ENCODE results near the gene DGKI. TPM values are rescaled to one million over a fixed set of nuclear protein-coding genes. Genes with fewer than 3 reads are reported as not detected.

The DGKI gene
- total and polyA plus RNA-seq, 3 donors from 2014 or later, result 3.2 to 6.6 (median 4.3) TPM

GRCh38 chr7:137694405-137694804, 152.4 kb downstream of the DGKI start:
- TF ChIP-seq POLR2A (IDR thresholded peaks at IDR 0.05) (no peak), CTCF (IDR thresholded peaks at IDR 0.05) (no peak)
- intact Hi-C loops (cut with DNase I; ENCODE audit: low total_unique reads), result no loop called here

GRCh38 chr7:137692399-137692798, 154.4 kb downstream of the DGKI start:
- H3K4me3 ChIP-seq, result no peak overlapping the region
- no peaks in the 10 kb centered on the region for H3K9me3 ChIP-seq
- H3K36me3 ChIP-seq (ENCODE audit: low read depth, missing control alignments), result no peaks in the 10 kb centered on the region
- intact Hi-C loops (cut with DNase I; ENCODE audit: low total_unique reads), result no loop called here
- TF ChIP-seq CTCF (IDR thresholded peaks at IDR 0.05) (no peak), POLR2A (IDR thresholded peaks at IDR 0.05) (no peak)
- no peak for DNase-seq
- H3K27ac ChIP-seq, result no peak overlapping the region
- WGBS, 2 donors, result 65 to 67% methylated on average over 4 of the region's 4 CpGs
- H3K27me3 ChIP-seq, result no peaks in the 10 kb centered on the region
- H3K4me1 ChIP-seq, result no peaks in the 10 kb centered on the region

More at GRCh38 chr7:137694405-137694804, 152.4 kb downstream of the DGKI start:
- no peaks in the 10 kb centered on the region for H3K9me3 ChIP-seq
- H3K27ac ChIP-seq, result no peak overlapping the region
- no peak for DNase-seq
- H3K4me3 ChIP-seq, result no peak overlapping the region
- H3K36me3 ChIP-seq (ENCODE audit: low read depth, missing control alignments), result no peaks in the 10 kb centered on the region
- no peaks in the 10 kb centered on the region for H3K4me1 ChIP-seq
- no peaks in the 10 kb centered on the region for H3K27me3 ChIP-seq
- 59 to 65% methylated on average over 2 of the region's 2 CpGs for WGBS, 2 donors

- H3K36me3 ChIP-seq (ENCODE audit: low read depth, missing control alignments), result no peaks in the 10 kb centered on the region
- H3K27ac ChIP-seq, result no peak overlapping the region
- no peaks in the 10 kb centered on the region for H3K4me1 ChIP-seq
- no peak overlapping the region for H3K4me3 ChIP-seq
- H3K9me3 ChIP-seq, result no peaks in the 10 kb centered on the region
- intact Hi-C loops (cut with DNase I; ENCODE audit: low total_unique reads), result no loop called here
- TF ChIP-seq POLR2A (IDR thresholded peaks at IDR 0.05), result no peak
- TF ChIP-seq CTCF (IDR thresholded peaks at IDR 0.05), result no peak
- DNase-seq, result no peak
- no peaks in the 10 kb centered on the region for H3K27me3 ChIP-seq
- 93 to 94% methylated on average over 3 of the region's 3 CpGs for WGBS, 2 donors
Measured at GRCh38 chr7:137691566-137691965, 155.2 kb downstream of the DGKI start.

- TF ChIP-seq POLR2A (IDR thresholded peaks at IDR 0.05) (no peak), CTCF (IDR thresholded peaks at IDR 0.05) (no peak)
- Histone ChIP-seq H3K9me3 (no peaks in the 10 kb centered on the region), H3K4me3 (no peak overlapping the region), H3K36me3 (ENCODE audit: low read depth, missing control alignments) (no peaks in the 10 kb centered on the region), H3K27ac (no peak overlapping the region), H3K4me1 (no peaks in the 10 kb centered on the region), H3K27me3 (no peaks in the 10 kb centered on the region)
- 83 to 89% methylated on average over 4 of the region's 4 CpGs for WGBS, 2 donors
- intact Hi-C loops (cut with DNase I; ENCODE audit: low total_unique reads), result no loop called here
- no peak for DNase-seq
Measured at GRCh38 chr7:137690635-137691034, 156.1 kb downstream of the DGKI start.

GRCh38 chr7:137689761-137690160, 157.0 kb downstream of the DGKI start:
- intact Hi-C loops (cut with DNase I; ENCODE audit: low total_unique reads), result no loop called here
- H3K27ac ChIP-seq, result no peak overlapping the region
- TF ChIP-seq CTCF (IDR thresholded peaks at IDR 0.05) (no peak), POLR2A (IDR thresholded peaks at IDR 0.05) (no peak)
- no peaks in the 10 kb centered on the region for H3K4me1 ChIP-seq
- DNase-seq, result no peak
- no peaks in the 10 kb centered on the region for H3K27me3 ChIP-seq
- 51 to 57% methylated on average over 2 of the region's 2 CpGs for WGBS, 2 donors
- no peak overlapping the region for H3K4me3 ChIP-seq
- no peaks in the 10 kb centered on the region for H3K9me3 ChIP-seq
- no peaks in the 10 kb centered on the region for H3K36me3 ChIP-seq (ENCODE audit: low read depth, missing control alignments)
